Stimulated activated CD4-positive, alpha-beta T cell treated with anti-CD3 and anti-CD28 coated beads, TNF-alpha, amount 100 ng/mL, for 24 hours (primary cell): Measurements from ENCODE around the gene DYNLL1.
"Not testable (repeated sequence)": the region's sequence is repeated elsewhere in the genome, so short reads cannot be mapped to it uniquely, and the experiment has no call there.

Experiments
- DNase-seq, 3 experiments: peaks; one replicate each; pipeline ENCODE4 v3.0.0-alpha.2; 2020; ENCODE audit warnings: low read depth in 3 of 3

Gene DYNLL1

GRCh38 chr12:120495731-120496412 is at the start of gene DYNLL1:
Gene DYNLL1, plus strand, starts transcription at chr12:120496113. Its CDS starts 309 bp downstream, at chr12:120496422.
- DNase-seq = peak; percentile 96 to 98 (median 97)

- not testable (repeated sequence) for DNase-seq
These were observed 49.1 kb upstream of the DYNLL1 start for GRCh38 chr12:120446844-120447178.

GRCh38 chr12:120447992-120448391 is 47.9 kb upstream of the DYNLL1 start:
- DNase-seq = no peak

- DNase-seq = not testable (repeated sequence)
These were observed 43.4 kb upstream of the DYNLL1 start for GRCh38 chr12:120452524-120452923.

GRCh38 chr12:120453060-120453750 is 42.7 kb upstream of the DYNLL1 start:
- no peak for DNase-seq

- no peak for DNase-seq
These were observed 41.9 kb upstream of the DYNLL1 start for GRCh38 chr12:120453977-120454376.

- DNase-seq = no peak
These were observed 40.6 kb upstream of the DYNLL1 start for GRCh38 chr12:120455302-120455701.

- DNase-seq = no peak
These were observed 38.8 kb upstream of the DYNLL1 start for GRCh38 chr12:120457133-120457532.

- DNase-seq = no peak
These were observed 35.8 kb upstream of the DYNLL1 start for GRCh38 chr12:120460157-120460556.

GRCh38 chr12:120462099-120462640 is 33.7 kb upstream of the DYNLL1 start:
- DNase-seq = no peak

GRCh38 chr12:120463712-120464111 is 32.2 kb upstream of the DYNLL1 start:
- no peak for DNase-seq

- no peak for DNase-seq
These were observed 30.2 kb upstream of the DYNLL1 start for GRCh38 chr12:120465756-120466155.

GRCh38 chr12:120466560-120467315 is 29.2 kb upstream of the DYNLL1 start:
- peak in 1 of 3 experiments; percentile 41 for DNase-seq

GRCh38 chr12:120467439-120467838 is 28.5 kb upstream of the DYNLL1 start:
- no peak for DNase-seq

- DNase-seq = no peak
These were observed 27.5 kb upstream of the DYNLL1 start for GRCh38 chr12:120468325-120468820.

GRCh38 chr12:120468821-120469449 is 27.0 kb upstream of the DYNLL1 start:
- DNase-seq = peak in 2 of 3 experiments; percentile 20 to 42

- DNase-seq = peak; percentile 95 to 96 (median 95)
These were observed 26.3 kb upstream of the DYNLL1 start, which contains the start of gene SRSF9 for GRCh38 chr12:120469450-120470149. Gene SRSF9, minus strand, starts transcription at chr12:120469748. Its CDS starts 139 bp downstream, at chr12:120469609.

GRCh38 chr12:120470150-120470784 is 25.6 kb upstream of the DYNLL1 start:
- no peak for DNase-seq

- DNase-seq = no peak
These were observed 23.4 kb upstream of the DYNLL1 start for GRCh38 chr12:120472521-120472920.
